DOHH2 (cell line): ENCODE measurements around the gene PBX4.

Experiments
- H3F3A ChIP-seq: fragments of 200-600 bp; sonication (generic), shearing (Covaris generic); 2 replicates; pipeline ENCODE4 v1.6.0; 2016; ENCODE audit warnings: antibody characterized with exemption, mild to moderate bottlenecking; ENCODE audit not compliant: control insufficient read depth, insufficient read depth
- H3K27ac ChIP-seq: fragments of 200-600 bp; sonication (generic); 2 replicates; pipeline ENCODE4 v1.5.1; 2014; ENCODE audit warnings: low read depth, mild to moderate bottlenecking, low read length, moderate library complexity
- H3K27me3 ChIP-seq: fragments of 200-600 bp; sonication (generic); 2 replicates; pipeline ENCODE4 v1.6.1; 2014; ENCODE audit warnings: mild to moderate bottlenecking, low read length, mixed read lengths; ENCODE audit not compliant: control insufficient read depth
- H3K36me3 ChIP-seq: fragments of 200-600 bp; sonication (generic); 2 replicates; pipeline ENCODE4 v1.6.1; 2014; ENCODE audit warnings: mild to moderate bottlenecking, low read length, moderate library complexity, mixed read lengths; ENCODE audit not compliant: control insufficient read depth
- H3K4me1 ChIP-seq: fragments of 200-600 bp; sonication (generic); 2 replicates; pipeline ENCODE4 v1.6.1; 2014; ENCODE audit warnings: mild to moderate bottlenecking, low read length, mixed read lengths; ENCODE audit not compliant: control insufficient read depth
- H3K4me2 ChIP-seq: fragments of 200-600 bp; sonication (generic); 2 replicates; pipeline ENCODE4 v1.6.0; 2014; ENCODE audit warnings: mild to moderate bottlenecking, low read length, moderate library complexity
- H3K4me3 ChIP-seq: fragments of 200-600 bp; sonication (generic); 2 replicates; pipeline ENCODE4 v1.5.1; 2014; ENCODE audit warnings: mild to moderate bottlenecking, low read length, mixed read lengths
- H3K79me2 ChIP-seq: fragments of 200-600 bp; sonication (generic); 2 replicates; pipeline ENCODE4 v1.6.1; 2014; ENCODE audit warnings: mild to moderate bottlenecking, low read length, mixed read lengths; ENCODE audit not compliant: control insufficient read depth
- H3K9me2 ChIP-seq: fragments of 200-600 bp; sonication (generic); replicated peaks from 2 replicates; pipeline ENCODE4 v1.6.1; 2014; ENCODE audit warnings: mild to moderate bottlenecking, low read length, mixed read lengths; ENCODE audit not compliant: control insufficient read depth
- H3K9me3 ChIP-seq: fragments of 200-600 bp; sonication (generic); 2 replicates; pipeline ENCODE4 v1.6.1; 2014; ENCODE audit warnings: antibody characterized with exemption, low read length, mixed read lengths; ENCODE audit not compliant: control insufficient read depth, insufficient read depth
- H4K20me1 ChIP-seq: fragments of 200-600 bp; sonication (generic); 2 replicates; pipeline ENCODE4 v1.6.0; 2014; ENCODE audit warnings: low read depth, mild to moderate bottlenecking, antibody characterized with exemption, low read length, moderate library complexity; ENCODE audit not compliant: control insufficient read depth, insufficient read depth
- CTCF ChIP-seq: fragments of 200-600 bp; sonication (generic); IDR thresholded peaks from one replicate; pipeline ENCODE4 v1.5.1; 2014; ENCODE audit warnings: antibody characterized with exemption, mild to moderate bottlenecking, low read depth, low read length; ENCODE audit not compliant: poor library complexity, severe bottlenecking
- EZH2phosphoT487 ChIP-seq: fragments of 200-600 bp; sonication (generic); IDR thresholded peaks from 2 replicates; pipeline ENCODE4 v1.6.1; 2017; ENCODE audit warnings: borderline replicate concordance, mild to moderate bottlenecking, antibody characterized with exemption, low read length, moderate library complexity, mixed read lengths

Gene PBX4

GRCh38 chr19:19624032-19624570 is 5.6 kb upstream of the PBX4 start:
- Histone ChIP-seq H3K36me3 (peaks cover 3% of the 10 kb centered on the region; the same call in 1 of the 2 replicates), H3K27me3 (no peaks in the 10 kb centered on the region), H3K4me1 (peaks cover 24% of the 10 kb centered on the region), H3K4me3 (no peak overlapping the region), H3F3A (no peaks in the 10 kb centered on the region), H4K20me1 (no peaks in the 10 kb centered on the region), H3K9me2 (no peaks in the 10 kb centered on the region), H3K9me3 (no peaks in the 10 kb centered on the region), H3K27ac (no peak overlapping the region), H3K4me2 (no peak overlapping the region), H3K79me2 (no peaks in the 10 kb centered on the region)
- TF ChIP-seq CTCF: no peak
- no peak for TF ChIP-seq EZH2phosphoT487

GRCh38 chr19:19623383-19623782 is 4.9 kb upstream of the PBX4 start:
- no peaks in the 10 kb centered on the region for H3K27me3 ChIP-seq

GRCh38 chr19:19619849-19620210 is 1.3 kb upstream of the PBX4 start:
- no peak overlapping the region for H3K4me3 ChIP-seq
- H3K36me3 ChIP-seq: peaks cover 3% of the 10 kb centered on the region; the same call in 1 of the 2 replicates
- H3K4me1 ChIP-seq: peaks cover 27% of the 10 kb centered on the region
- TF ChIP-seq CTCF (no peak), EZH2phosphoT487 (no peak)
- no peaks in the 10 kb centered on the region for H4K20me1 ChIP-seq
- H3K27ac ChIP-seq: no peak overlapping the region
- H3F3A ChIP-seq: no peaks in the 10 kb centered on the region
- H3K9me3 ChIP-seq: no peaks in the 10 kb centered on the region
- no peaks in the 10 kb centered on the region for H3K27me3 ChIP-seq
- no peak overlapping the region for H3K4me2 ChIP-seq
- H3K9me2 ChIP-seq: no peaks in the 10 kb centered on the region
- H3K79me2 ChIP-seq: no peaks in the 10 kb centered on the region

More at GRCh38 chr19:19623383-19623782, 4.9 kb upstream of the PBX4 start:
- no peak overlapping the region for H3K4me3 ChIP-seq
- no peaks in the 10 kb centered on the region for H3K9me3 ChIP-seq
- peaks cover 3% of the 10 kb centered on the region; the same call in 1 of the 2 replicates for H3K36me3 ChIP-seq
- no peak overlapping the region for H3K4me2 ChIP-seq
- no peaks in the 10 kb centered on the region for H4K20me1 ChIP-seq
- no peak overlapping the region for H3K27ac ChIP-seq
- peaks cover 24% of the 10 kb centered on the region for H3K4me1 ChIP-seq
- TF ChIP-seq EZH2phosphoT487 (no peak), CTCF (no peak)
- no peaks in the 10 kb centered on the region for H3K79me2 ChIP-seq
- no peaks in the 10 kb centered on the region for H3F3A ChIP-seq
- no peaks in the 10 kb centered on the region for H3K9me2 ChIP-seq
